ENCODE data around the gene TECPR2.

GRCh38 chr14:102387086-102387485 is 24.3 kb downstream of the TECPR2 start:
- TF ChIP-seq CTCF (IDR thresholded peaks at IDR 0.05; ENCODE audit: poor library complexity), result no peak
- no peak for TF ChIP-seq EZH2 (IDR thresholded peaks at IDR 0.05; ENCODE audit: borderline replicate concordance)
- no peak for TF ChIP-seq EZH2phosphoT487 (IDR thresholded peaks at IDR 0.05; ENCODE audit: low read depth, severe bottlenecking, unreplicated experiment)
